ENCODE data around the gene PLCB4.

The PLCB4 gene

GRCh38 chr20:9061434-9061833, 7.5 kb upstream of the PLCB4 start:
- no peak for DNase-seq (ENCODE audit: low read depth in 2 of 2)

GRCh38 chr20:9062066-9062465, 6.8 kb upstream of the PLCB4 start:
- no peak for DNase-seq (ENCODE audit: low read depth in 2 of 2)

GRCh38 chr20:9066191-9066590, 2.7 kb upstream of the PLCB4 start:
- no peak for DNase-seq (ENCODE audit: low read depth in 2 of 2)

GRCh38 chr20:9068233-9068801, 570 bp upstream of the PLCB4 start:
- DNase-seq (ENCODE audit: low read depth in 2 of 2), result no peak

GRCh38 chr20:9070304-9070703, 1.4 kb downstream of the PLCB4 start:
- no peak for DNase-seq (ENCODE audit: low read depth in 2 of 2)

GRCh38 chr20:9071976-9072726, 3.3 kb downstream of the PLCB4 start:
- no peak for DNase-seq (ENCODE audit: low read depth in 2 of 2)

- DNase-seq (ENCODE audit: low read depth in 2 of 2), result no peak
Measured at GRCh38 chr20:9072861-9073500, 4.1 kb downstream of the PLCB4 start.

GRCh38 chr20:9075264-9076095, 6.6 kb downstream of the PLCB4 start:
- DNase-seq (ENCODE audit: low read depth in 2 of 2), result no peak

GRCh38 chr20:9076440-9076839, 7.6 kb downstream of the PLCB4 start:
- no peak for DNase-seq (ENCODE audit: low read depth in 2 of 2)

GRCh38 chr20:9078826-9079731, 10.2 kb downstream of the PLCB4 start:
- no peak for DNase-seq (ENCODE audit: low read depth in 2 of 2)

GRCh38 chr20:9081423-9081966, 12.6 kb downstream of the PLCB4 start:
- DNase-seq (ENCODE audit: low read depth in 2 of 2), result no peak

- DNase-seq (ENCODE audit: low read depth in 2 of 2), result no peak
Measured at GRCh38 chr20:9082741-9083140, 13.9 kb downstream of the PLCB4 start.

GRCh38 chr20:9087531-9088217, 18.8 kb downstream of the PLCB4 start:
- DNase-seq (ENCODE audit: low read depth in 2 of 2), result no peak

- DNase-seq (ENCODE audit: low read depth in 2 of 2), result no peak
Measured at GRCh38 chr20:9088556-9088955, 19.7 kb downstream of the PLCB4 start.

GRCh38 chr20:9092113-9092512, 23.2 kb downstream of the PLCB4 start:
- no peak for DNase-seq (ENCODE audit: low read depth in 2 of 2)

GRCh38 chr20:9092655-9093054, 23.8 kb downstream of the PLCB4 start:
- no peak for DNase-seq (ENCODE audit: low read depth in 2 of 2)

- no peak for DNase-seq (ENCODE audit: low read depth in 2 of 2)
Measured at GRCh38 chr20:9093218-9093957, 24.5 kb downstream of the PLCB4 start.

- DNase-seq (ENCODE audit: low read depth in 2 of 2), result no peak
Measured at GRCh38 chr20:9099372-9099771, 30.5 kb downstream of the PLCB4 start.

GRCh38 chr20:9100691-9101090, 31.8 kb downstream of the PLCB4 start:
- no peak for DNase-seq (ENCODE audit: low read depth in 2 of 2)

GRCh38 chr20:9102456-9102855, 33.6 kb downstream of the PLCB4 start:
- DNase-seq (ENCODE audit: low read depth in 2 of 2), result no peak

Data from stimulated activated CD8-positive, alpha-beta memory T cell treated with anti-CD3 and anti-CD28 coated beads, Interleukin-15, amount 100 ng/mL, for 48 hours (primary cell).